Hepatocyte (in vitro differentiated cells): Measurements from ENCODE around the gene FBXO47.

Experiments used
- EZH2 ChIP-seq: fragments of 200-600 bp; sonication (generic); IDR thresholded peaks from 2 replicates; pipeline ENCODE4 v1.6.1; 2016; ENCODE audit warnings: antibody characterized with exemption, mild to moderate bottlenecking, borderline replicate concordance
- TF ChIP-seq, protein P1 (sequence below): fragments of 200-600 bp; sonication (generic); IDR thresholded peaks from 2 replicates; pipeline ENCODE4 v1.5.1; 2016; ENCODE audit warnings: antibody characterized with exemption, mild to moderate bottlenecking; ENCODE audit not compliant: poor library complexity

DNA sequence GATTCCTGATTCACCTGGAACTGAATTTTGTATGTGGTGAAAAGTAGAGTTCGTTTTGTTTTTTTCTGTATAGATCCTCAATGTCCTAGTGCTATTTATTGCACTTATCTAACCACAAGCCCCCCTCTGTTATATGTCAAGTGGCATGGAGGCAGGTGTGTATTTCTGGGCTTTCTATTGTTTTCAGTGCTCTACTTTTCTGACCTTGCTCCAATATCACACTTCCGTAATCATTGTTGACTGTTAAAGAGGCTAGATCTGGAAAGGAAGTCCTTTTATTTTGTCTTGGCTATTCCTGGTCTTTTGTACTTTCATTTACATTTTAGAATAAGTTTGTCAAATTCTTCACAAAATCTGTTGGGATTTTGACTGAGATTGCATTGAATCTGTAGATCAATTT is 26.8 kb upstream of the FBXO47 start:
- TF ChIP-seq, protein P1, sequence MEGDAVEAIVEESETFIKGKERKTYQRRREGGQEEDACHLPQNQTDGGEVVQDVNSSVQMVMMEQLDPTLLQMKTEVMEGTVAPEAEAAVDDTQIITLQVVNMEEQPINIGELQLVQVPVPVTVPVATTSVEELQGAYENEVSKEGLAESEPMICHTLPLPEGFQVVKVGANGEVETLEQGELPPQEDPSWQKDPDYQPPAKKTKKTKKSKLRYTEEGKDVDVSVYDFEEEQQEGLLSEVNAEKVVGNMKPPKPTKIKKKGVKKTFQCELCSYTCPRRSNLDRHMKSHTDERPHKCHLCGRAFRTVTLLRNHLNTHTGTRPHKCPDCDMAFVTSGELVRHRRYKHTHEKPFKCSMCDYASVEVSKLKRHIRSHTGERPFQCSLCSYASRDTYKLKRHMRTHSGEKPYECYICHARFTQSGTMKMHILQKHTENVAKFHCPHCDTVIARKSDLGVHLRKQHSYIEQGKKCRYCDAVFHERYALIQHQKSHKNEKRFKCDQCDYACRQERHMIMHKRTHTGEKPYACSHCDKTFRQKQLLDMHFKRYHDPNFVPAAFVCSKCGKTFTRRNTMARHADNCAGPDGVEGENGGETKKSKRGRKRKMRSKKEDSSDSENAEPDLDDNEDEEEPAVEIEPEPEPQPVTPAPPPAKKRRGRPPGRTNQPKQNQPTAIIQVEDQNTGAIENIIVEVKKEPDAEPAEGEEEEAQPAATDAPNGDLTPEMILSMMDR: no peak
- no peak for TF ChIP-seq EZH2
